ENCODE results near the gene CFAP92.
A peak's percentile ranks its signal among the peaks of the same experiment; 100 is the strongest.
"Not testable (repeated sequence)": the region's sequence is repeated elsewhere in the genome, so short reads cannot be mapped to it uniquely, and the experiment has no call there.

The CFAP92 gene

DNA sequence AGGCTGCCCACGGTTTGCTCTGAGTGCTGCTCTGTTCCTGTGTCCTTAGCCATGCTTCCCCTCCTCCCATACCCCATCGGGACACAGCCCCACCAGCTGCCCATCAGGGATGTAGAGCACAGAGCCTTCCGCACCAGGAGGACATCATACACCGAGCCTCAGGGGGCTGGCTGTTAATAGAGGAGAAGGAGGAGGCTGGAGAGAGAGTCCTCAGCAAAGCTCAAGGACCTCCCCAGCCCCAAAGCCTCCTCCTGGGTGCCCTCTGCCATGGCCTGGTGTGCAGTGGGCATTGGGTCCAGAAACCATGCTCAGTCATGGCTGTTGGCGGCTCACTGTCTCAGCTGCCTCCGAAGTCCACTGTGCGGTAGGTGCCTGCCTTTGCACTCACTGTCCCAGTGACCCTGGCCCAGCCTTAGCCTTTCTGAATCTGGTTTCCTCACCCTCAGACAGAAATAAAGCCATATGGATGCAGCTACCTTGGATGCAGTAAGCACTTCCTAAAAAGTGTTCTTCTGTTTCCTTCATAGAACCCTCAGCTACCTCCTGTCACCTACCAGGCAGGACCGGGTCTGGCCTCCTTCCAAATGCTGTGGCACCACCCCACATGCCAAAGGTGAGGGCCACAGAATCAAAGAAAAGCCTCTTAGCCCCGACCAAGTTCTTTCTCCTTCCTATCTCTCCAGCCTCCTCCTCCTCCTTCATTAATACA is 60.5 kb downstream of the CFAP92 start:
- DNase-seq = no peak

DNA sequence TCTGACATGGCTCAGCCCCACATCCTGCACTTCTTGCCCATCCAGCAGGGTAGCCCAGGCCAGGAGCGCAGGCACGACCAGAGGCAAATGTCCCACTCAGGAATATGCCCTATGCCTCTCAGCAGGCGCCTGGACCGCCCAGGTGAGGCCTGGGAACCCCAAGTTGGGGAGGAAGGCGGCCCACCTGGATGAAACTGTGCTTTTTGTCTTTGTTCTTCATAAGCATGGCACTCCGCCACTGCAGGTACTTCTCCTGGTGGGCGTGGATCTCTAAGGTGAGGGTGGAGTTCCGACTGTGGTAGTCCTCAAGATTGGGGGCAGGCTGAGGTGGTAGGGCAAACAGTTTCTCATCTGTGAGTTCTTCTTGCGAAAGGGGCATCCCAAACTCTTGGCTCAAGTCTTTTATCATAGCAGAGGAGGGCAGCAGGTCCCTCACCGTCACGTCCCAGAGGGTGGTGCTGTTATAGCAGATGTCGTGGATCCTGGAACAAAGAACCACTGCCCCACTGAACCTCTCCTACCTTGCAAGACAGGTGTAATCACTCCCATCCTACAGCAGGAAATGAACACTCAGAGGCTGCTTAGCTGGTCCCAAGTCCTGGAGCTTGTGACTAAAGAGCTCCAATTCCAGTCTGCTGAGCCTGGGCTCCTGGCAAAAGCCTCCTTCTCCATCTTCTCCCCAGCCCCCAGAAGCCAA is 61.2 kb downstream of the CFAP92 start:
- no peak for DNase-seq

DNA sequence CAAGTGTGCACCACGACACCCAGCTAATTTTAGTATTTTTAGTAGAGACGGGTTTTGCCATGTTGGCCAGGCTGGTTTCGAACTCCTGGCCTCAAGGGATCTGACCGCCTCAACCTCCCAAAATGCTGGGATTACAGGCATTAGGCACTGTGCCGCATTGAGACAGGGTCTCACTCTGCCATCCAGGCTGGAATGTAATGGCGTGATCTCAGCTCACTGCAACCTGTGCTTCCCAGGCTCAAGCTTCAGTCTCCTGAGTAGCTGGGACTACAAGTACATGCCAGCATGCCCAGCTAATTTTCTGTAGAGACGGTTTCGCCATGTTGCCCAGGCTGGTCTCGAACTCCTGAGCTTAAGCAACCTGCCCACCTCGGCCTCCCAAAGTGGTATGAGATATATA is 62.8 kb downstream of the CFAP92 start:
- no peak for DNase-seq

DNA sequence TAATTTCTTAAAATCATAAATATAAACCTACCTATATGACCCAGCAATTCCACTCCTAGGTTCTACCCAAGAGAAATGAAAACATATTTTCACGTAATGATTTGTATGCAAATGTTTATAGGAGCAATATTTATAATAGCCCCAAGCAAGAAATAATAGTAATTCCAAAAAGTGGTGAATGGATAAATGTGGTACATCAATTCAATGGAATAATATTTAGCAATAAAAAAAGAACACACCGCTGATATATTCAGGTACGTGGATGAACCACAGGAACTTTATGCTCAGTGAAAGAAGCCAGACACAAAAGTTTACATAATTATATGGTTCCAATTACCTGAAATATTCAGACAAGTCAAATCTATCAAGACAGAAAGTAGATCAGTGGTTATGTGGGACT is 64.5 kb downstream of the CFAP92 start:
- no peak for DNase-seq

DNA sequence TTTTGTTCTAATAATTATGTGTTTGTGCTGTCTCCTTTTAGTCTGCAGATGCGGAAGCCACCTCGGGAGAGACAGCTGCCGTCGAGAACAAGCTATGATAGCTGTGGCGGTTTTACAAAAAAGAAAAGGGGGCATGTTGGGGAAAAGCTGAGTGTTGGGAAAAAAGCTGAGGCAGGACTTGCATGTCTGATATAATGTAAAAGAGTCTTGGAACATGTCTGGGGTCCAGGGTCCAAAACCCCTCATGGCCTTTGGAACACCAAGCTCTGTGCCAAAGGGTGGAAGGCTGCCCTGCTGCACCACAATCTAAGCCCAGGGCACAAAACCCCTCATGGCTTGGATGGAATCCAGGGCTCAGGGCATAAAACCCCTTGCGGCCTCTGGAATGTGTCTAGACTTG is 69.9 kb downstream of the CFAP92 start:
- DNase-seq = not testable (repeated sequence)

DNA sequence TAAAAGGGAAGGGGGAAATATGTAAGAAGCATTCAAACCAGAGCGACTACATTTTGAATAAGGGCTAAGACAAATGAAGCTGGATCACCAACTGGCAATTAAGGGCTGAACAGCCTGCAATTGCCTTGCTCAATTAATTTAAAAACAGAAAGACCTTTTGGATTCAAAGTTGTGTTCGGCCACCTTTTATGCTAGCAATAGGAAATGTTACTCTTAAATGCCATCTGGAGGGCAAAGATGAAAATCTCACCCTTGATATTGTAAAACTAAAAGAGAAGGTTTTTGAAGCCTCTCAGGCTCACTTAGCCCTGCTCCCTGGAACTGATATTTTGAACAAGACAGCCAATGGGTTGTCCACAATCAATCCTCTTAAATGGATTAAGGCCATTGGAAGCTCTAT is 70.3 kb downstream of the CFAP92 start:
- DNase-seq = peak; percentile 40

DNA sequence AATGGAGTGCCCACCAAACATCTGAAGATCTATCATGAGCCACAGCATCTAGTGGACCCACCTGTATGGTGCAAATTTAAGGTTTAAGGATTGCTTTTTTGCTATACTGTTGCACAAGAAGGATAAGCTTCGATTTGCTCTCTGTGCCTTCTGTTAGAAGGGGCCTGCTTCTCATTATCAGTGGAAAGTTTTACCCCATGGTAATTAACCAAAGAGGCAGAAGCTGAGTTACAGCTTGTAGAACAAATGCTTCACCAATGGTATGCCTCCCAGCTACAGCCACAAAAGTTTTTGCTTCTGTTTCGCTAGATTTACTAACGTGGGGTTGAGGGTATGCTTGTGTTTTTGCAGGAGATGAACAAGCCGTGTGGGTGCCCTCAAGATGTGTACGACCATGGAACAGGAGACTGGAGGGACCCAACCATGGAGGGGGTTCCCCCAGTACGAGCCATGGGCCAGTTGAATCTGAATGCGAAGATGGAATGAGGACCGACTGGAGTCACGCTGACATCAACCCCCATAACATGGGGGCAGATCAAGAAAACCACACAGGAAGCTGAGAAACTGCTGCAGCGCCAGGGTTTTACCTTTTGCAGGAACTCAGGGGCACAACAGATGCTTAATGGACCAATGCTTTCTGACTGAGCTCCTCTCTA is 70.9 kb downstream of the CFAP92 start:
- DNase-seq = peak; percentile 48

DNA sequence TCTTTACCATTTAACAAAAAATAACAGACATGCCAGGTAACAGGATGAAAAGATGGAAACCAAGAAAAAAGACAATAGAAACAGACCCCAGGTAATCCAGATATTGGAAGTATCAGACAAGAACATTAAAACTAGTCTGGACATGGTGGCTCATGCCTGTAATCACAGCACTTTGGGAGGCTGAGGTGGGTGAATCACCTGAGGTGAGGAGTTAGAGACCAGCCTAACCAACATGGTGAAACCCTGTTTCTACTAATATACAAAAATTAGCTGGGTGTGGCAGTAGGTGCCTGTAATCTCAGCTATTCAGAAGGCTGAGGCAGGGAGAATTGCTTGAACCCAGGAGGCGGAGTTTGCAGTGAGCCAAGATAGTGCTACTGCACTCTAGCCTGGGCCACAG is 73.9 kb downstream of the CFAP92 start:
- no peak for DNase-seq

DNA sequence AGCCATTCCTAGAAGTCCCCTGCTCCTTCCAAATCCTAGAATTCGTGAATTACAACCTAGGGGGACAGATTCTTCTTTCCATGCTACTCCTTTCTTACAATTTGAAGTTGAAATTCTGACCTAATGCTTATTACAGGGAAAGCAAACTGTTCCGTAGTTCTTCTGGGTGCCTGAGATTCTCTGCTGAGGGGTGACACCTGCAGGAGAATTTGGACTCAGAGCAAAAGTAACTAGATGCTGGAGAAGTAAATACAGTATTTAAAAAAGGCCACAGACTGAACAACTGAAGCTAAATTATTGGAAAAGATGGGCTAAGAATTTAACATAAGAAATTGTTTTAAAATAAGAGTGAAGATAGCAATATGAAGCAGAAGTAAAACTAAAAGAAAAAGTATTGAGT is 76.6 kb downstream of the CFAP92 start:
- DNase-seq = no peak

DNA sequence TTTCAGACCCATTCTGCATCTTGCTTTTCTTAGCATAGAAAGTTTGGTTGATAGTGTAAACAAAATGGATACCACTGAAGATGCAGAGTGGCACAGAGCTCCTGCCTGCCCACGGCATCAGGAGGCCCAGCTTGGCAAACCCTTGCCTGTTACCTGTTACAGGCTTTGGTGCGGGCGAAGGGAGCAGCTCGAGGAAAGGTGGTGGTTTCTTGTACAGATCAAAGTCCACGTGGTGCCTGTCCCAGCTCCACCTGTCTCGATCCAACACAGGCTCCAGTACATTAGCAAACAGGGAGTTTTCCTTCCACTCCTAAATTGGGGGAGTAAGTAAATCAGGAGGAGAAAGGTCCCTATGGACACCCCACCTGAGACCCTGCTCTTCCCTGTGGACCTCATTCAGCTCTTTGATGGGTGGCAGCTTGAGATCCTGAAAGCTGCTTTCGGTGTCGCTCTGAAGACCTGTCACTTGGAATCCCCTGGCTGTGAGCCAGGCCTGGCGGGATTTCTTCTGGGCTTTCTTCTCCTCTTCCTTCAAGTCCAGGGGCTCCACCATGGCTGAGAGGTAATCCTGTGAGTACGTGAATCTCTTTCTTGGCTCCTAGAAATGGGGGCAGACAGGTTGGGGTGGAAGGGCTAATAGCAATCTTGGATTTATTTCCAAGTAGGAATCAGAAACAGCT is 78.8 kb downstream of the CFAP92 start:
- DNase-seq = no peak

DNA sequence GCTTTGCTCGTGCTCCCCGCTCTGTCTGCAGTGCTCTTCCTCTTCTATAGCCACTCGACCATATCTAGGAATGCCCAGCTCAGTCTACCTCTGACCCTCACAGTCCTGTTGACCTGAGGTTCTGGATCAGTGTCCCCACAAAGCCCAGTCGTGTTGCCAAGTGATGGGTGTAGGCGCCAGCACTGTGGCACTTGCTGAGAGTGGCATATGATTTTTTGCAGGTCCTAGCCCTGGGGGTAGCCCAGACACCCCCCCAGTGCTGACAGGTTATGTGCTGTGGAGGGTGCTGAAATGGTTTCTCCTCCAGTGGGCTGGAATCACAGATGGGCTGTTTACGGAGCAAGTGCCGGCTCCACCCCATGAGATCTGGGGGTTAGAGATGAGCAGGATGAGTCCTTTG is 82.0 kb downstream of the CFAP92 start:
- DNase-seq = no peak

DNA sequence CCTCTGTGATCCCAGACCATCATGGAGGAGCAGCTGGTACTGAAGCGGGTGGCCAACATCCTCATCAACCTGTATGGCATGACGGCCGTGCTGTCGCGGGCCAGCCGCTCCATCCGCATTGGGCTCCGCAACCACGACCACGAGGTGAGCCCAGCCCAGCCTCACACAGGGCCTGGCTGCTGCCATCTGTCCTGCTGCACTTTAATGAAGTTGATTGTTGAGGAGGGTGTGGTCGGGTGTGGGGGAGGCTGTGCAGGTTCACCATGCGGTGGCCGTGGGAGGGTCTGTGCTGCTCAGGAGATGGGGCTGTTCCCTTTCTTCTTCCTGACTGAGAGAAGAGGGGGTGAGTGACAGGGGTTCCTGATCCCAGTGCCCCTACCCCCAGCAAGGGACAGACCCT is 83.9 kb downstream of the CFAP92 start:
- DNase-seq = peak; percentile 53

DNA sequence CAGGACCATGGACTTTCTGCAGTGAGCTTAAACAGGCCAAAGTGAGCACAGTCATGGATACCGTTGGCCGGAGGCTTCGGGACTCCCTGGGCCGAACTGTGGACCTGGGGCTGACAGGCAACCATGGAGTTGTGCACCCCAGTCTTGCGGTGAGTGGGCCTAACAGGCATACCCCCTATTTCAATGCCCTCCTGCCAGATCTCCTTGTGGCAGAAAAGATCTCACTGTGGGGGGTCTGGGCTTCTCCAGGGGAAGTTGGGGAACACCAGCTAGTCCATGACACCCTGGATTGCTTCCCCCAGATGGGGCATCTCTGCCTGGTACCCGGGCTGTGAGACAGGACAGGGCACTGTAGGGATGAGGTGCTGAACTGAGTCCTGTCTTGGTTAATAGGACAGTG is 84.9 kb downstream of the CFAP92 start:
- DNase-seq = no peak

DNA sequence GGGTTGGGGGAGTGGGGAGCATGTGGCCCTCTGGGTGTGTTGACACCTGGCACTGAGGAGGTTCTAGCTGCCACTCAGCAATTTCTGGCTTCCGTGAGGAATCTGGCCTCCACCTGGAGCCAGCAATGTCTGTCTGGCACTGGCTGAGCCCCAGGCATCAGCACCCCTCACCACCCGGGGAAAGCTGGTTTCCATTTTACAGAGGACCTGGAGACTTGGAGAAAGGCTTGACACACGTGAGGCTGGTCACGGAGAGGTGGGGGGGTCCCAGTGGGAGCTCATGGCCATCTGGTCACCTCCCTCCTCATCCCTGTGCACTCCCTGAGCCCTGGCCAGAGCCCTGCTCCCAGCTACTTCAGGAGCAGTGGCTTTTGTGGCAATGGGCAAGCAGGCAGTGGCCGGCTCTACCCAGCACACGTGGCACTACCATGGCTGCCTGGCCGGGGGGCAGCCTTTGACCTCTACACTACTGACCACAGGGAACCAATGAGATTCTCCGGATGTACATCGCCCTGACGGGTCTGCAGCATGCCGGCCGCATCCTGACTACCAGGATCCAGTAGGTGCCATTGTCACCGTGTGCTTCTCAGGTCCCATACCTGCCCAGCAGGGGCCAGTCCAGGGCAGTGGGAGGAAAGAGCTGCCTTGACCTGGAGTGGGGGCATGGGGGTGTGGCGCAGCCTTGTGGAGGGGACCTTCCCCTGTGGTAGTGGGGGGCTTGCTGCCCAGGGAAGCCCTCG is 86.0 kb downstream of the CFAP92 start:
- no peak for DNase-seq

DNA sequence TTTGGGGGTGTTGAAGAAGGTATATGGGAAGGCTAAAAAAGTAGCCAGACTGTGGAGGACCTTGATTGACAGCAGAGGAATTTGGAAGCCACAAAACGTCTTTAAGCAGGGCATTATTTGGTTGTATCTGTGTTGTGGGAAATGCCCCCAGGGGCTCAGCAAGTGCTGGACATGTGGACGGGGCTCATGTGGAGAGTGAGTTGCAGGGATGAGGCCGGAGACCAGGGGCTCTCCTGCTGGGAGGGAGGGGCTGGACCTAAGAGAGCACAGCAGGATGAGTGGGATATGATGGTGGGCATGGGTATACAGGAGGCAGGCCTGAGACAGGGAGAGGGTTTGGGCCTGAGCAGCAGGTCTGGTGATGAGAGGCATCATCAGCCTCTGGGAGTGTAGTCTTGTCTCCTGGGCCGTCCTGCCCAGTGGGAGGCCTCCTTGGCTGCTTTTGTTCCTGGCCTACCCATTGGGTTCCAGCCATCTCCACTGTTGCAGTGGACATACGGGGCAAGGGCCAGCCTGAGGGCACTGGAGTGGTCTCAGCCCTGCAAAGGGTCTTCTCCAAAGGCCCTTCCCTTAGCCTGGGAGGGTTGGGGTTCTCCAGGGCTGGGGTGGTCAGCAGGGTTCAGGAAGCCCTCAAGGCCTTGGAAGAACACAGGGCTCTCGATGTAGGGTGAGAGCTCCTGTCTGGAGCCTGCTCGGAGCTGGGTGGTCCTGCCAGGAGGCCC is 86.9 kb downstream of the CFAP92 start:
- no peak for DNase-seq

DNA sequence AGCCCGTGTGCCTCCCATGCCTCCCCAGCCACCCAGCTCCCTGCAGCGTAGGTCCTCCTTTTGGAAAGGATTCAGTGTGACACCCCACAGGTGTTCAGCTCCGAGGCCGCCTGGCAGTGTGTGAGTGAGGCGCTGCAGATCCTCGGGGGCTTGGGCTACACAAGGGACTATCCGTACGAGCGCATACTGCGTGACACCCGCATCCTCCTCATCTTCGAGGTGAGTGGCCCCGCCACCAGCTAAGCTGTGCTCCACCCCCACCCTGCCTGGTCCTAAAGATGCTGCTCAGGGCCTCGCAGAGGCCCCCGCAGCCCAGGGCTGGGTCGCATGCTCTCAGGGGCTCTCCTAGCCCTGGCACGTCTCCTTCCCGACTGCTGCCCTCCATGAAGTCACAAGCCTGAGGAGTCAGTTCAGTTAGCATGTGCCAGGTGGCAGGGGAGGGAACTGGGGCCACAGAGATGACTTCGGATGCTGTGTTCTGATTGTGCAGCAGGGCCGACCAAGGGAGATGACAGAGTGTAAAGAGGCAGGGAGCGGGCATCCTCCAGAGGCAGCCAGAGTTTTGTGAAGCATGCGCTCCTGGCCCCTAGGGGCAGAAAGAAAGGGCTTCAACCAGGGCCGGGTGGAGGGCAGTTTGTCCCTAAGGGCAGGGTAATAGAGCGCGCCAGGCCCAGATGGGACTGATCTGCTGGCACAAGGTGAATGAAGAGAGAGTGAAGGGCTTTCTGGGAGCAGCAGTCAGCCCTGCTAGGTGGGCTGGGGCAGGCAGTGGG is 87.7 kb downstream of the CFAP92 start:
- no peak for DNase-seq

DNA sequence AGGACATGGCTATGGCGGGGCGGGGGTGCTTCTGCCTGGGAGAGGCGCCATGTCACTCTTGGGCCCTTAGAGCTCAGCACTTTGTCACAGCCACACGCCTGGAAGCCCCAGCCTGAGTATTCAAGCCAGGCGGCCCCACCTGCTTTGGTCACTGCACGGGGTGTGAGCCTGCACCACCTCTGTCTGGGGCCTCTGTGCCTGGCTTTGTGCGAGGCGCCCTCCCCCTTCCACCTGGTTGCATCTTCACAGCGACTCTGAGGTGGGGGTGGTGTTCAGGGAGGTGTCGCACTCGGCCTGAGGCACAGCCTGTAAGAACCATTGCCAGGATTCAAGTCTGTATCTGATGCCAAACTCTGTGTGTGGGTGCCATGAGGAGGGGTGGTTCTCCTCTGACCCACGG is 90.4 kb downstream of the CFAP92 start:
- no peak for DNase-seq

DNA sequence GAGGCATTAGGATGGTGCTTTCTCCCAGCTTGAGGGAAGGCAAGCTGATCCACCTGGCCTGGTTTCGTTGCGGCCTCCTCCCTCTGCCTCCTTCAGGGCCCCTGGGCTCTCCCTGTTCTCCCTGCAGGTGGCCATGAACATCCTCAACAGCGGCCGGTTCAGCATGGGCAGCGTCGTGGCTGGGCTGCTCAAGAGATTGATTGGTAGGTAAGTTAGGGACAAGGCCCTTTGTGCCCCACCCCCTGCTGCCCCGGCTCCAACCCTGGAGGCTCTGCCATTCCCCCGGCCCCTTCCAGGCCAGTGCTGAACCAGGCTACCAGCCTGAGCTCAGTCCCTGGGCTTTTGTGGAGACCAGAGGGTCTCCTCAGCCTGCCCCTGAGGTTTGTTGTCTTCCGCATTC is 91.5 kb downstream of the CFAP92 start:
- no peak for DNase-seq

DNA sequence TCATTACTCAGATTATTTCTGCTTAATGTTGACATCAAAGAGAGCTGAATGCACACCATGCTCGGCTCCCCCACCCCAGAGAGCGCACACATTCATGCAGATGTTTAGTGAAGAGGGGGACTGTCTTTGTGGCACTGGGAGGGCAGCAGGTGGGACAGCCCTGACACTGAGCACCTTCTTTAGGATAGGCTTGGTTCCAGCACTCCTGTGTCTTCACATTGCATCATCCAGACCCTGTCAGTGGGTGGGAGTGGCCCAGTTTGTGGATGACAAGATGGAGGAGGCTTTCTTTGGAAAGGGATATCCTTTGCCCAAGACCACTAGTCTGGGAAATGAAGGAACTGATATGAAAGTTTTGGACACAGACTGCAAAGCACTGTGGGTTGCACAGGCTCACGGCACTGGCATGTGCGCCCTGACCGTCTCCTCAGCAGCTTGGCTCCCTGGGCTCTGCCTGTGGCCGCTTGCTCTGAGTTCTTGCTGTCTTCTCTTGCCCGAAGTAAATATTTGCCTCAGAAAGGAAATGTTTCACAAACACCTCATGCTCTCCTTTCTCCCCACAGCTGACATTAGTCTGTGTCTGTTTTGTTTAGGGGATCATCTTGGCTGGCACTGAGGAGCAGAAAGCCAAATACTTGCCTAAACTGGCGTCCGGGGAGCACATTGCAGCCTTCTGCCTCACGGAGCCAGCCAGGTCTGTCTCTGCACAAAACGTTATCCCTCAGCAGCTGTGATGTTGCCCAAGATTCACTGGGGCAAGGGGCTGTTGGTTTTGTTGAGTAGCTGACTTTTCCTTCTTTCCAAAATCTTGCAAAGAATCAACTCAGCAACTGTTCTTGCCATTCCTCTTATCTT is 97.8 kb downstream of the CFAP92 start:
- DNase-seq = no peak

DNA sequence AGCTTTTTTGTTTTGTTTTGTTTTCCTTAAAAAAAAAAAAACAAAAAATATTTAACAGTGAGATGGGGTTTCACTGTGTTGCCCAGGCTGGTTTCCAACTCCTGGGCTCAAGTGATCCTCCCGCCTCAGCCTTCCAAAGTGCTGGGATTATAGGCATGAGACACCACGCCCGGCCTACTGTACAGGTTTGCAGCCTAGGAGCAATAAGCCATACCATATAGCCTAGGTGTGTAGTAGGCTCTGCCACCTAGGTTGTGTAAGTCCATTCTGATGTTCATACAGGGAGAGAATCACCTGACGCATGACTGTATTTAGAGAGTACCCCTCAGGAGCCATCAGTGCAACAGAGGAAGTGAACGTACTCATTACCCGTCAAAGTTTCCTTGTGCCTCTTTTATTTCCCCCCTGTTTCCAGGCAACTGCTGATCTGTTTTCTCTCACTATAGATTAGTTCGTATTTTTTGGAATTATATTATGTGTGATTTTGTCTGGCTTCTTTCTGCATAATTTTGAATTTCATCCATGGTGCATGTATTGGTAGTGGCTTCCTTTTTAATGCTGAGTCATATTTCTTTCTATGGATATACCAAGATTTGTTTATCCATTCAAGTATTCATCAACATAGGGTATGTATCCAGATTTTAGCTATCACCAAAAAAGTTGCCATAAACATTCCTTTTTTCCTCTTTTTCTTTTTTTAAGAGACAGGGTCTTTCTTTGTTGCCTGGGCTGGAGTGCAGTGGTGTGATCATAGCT is 104.6 kb downstream of the CFAP92 start:
- no peak for DNase-seq

All from hematopoietic multipotent progenitor cell treated with erythropoietin and hydrocortisone succinate and interleukin-3 and kit ligand, for 4 days (in vitro differentiated cells).